SHP77 (cell line): Measurements from ENCODE around the gene ITPK1.

Experiments used
- DNase-seq, 2 experiments: peaks; one replicate each; lab custom pipeline; 2025; lab: John Stamatoyannopoulos, UW

ITPK1 gene

GRCh38 chr14:93061380-93062012, 54.2 kb downstream of the ITPK1 start:
- no peak for DNase-seq

- no peak for DNase-seq
Observed at GRCh38 chr14:93060841-93061240, 54.9 kb downstream of the ITPK1 start.

- no peak for DNase-seq
Observed at GRCh38 chr14:93059917-93060545, 55.7 kb downstream of the ITPK1 start.

- DNase-seq: no peak
Observed at GRCh38 chr14:93059260-93059659, 56.5 kb downstream of the ITPK1 start.

GRCh38 chr14:93057586-93058280, 58.0 kb downstream of the ITPK1 start:
- no peak for DNase-seq

GRCh38 chr14:93056840-93057585, 58.7 kb downstream of the ITPK1 start:
- DNase-seq: no peak

- DNase-seq: no peak
Observed at GRCh38 chr14:93056166-93056839, 59.4 kb downstream of the ITPK1 start.

GRCh38 chr14:93055651-93056115, 60.0 kb downstream of the ITPK1 start:
- DNase-seq: no peak

GRCh38 chr14:93054876-93055275, 60.8 kb downstream of the ITPK1 start:
- no peak for DNase-seq

- DNase-seq: no peak
Observed at GRCh38 chr14:93054006-93054405, 61.7 kb downstream of the ITPK1 start.

GRCh38 chr14:93051600-93052546, 63.9 kb downstream of the ITPK1 start:
- no peak for DNase-seq

- no peak for DNase-seq
Observed at GRCh38 chr14:93050761-93051160, 65.0 kb downstream of the ITPK1 start.

GRCh38 chr14:93049867-93050331, 65.8 kb downstream of the ITPK1 start:
- DNase-seq: no peak

GRCh38 chr14:93049315-93049714, 66.4 kb downstream of the ITPK1 start:
- DNase-seq: no peak

- DNase-seq: no peak
Observed at GRCh38 chr14:93048843-93049242, 66.9 kb downstream of the ITPK1 start.

- no peak for DNase-seq
Observed at GRCh38 chr14:93047661-93048060, 68.1 kb downstream of the ITPK1 start.

GRCh38 chr14:93047157-93047556, 68.6 kb downstream of the ITPK1 start:
- DNase-seq: no peak

- no peak for DNase-seq
Observed at GRCh38 chr14:93046705-93047050, 69.0 kb downstream of the ITPK1 start.

- DNase-seq: no peak
Observed at GRCh38 chr14:93045965-93046704, 69.6 kb downstream of the ITPK1 start.

GRCh38 chr14:93045211-93045674, 70.5 kb downstream of the ITPK1 start:
- no peak for DNase-seq
